AG04449 (cell line): ENCODE data around the gene PRPSAP2.

Source experiments
- CTCF ChIA-PET: fragments of 350-600 bp; formaldehyde crosslinking; extraction: SDS; loops from one replicate; lab custom pipeline; 2021; ENCODE audit warnings: antibody characterized with exemption; lab: Yijun Ruan, JAX
- POLR2A ChIA-PET: fragments of 400-600, 350-600 bp; formaldehyde crosslinking; extraction: SDS; loops from one replicate; lab custom pipeline; 2020; ENCODE audit warnings: antibody characterized with exemption, inconsistent platforms; lab: Yijun Ruan, JAX
- DNase-seq: peaks from one replicate; pipeline ENCODE4 v3.0.0-alpha.2; 2010; ENCODE audit warnings: low read depth, low spot score
- H3K4me3 ChIP-seq: 2 replicates; pipeline ENCODE4 v1.5.1; 2011; ENCODE audit warnings: low read depth, mild to moderate bottlenecking, control low read depth, low read length
- TF ChIP-seq, protein P1 (sequence below): IDR thresholded peaks from one replicate; pipeline ENCODE4 v1.5.1; 2011; ENCODE audit warnings: mild to moderate bottlenecking, moderate library complexity, low read length, control low read depth, inconsistent platforms; ENCODE audit not compliant: insufficient read depth; ENCODE audit errors: missing control alignments

Gene PRPSAP2

GRCh38 chr17:18933102-18934058 lies 75.4 kb downstream of the PRPSAP2 start:
- ChIA-PET CTCF (interaction anchor here (0.9 to 1.4 kb wide), 3 partner anchors 8 to 44 kb away, joined by 3 to 5 read pairs (median 3); no protein-coding TSS in a partner anchor), POLR2A (no interaction called here)
- DNase-seq = no peak

DNA sequence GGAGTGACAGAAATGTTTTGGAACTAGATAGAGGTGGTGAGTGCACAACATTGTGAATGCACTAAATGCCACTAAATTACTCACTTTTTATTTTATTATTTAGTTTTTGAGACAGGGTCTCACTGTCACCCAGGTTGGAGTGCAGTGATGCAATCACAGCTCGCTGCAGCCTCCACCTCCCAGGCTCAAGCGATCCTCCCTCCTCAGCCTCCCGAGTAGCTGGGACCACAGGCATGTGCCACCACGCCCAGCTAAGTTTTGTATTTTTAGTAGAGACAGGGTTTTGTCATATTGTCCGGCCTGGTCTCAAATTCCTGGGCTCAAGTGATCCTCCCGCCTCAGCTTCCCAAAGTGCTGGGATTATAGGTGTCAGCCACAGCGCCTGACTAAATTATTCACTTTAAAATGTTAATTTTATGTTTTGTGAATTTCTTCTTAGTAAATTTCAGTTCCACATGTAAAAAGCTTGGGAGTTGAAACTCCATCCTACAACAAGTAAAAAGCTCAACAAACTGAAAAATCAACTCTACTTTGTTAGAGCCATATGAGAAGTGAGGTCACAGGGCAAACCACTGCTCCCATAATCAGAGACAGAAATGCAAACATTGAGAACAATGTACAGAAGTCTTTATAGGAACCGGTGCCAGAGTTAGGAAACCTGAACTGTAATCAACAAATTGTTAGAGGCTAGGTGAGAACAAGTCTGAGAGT lies 80.2 kb downstream of the PRPSAP2 start:
- ChIA-PET CTCF (interaction anchor here (1.5 to 2.8 kb wide), 3 partner anchors 14 to 23 kb away, joined by 4 to 14 read pairs (median 6); no protein-coding TSS in a partner anchor), POLR2A (no interaction called here)
- no peak overlapping the region for H3K4me3 ChIP-seq
- no peak for DNase-seq
- TF ChIP-seq, protein P1, sequence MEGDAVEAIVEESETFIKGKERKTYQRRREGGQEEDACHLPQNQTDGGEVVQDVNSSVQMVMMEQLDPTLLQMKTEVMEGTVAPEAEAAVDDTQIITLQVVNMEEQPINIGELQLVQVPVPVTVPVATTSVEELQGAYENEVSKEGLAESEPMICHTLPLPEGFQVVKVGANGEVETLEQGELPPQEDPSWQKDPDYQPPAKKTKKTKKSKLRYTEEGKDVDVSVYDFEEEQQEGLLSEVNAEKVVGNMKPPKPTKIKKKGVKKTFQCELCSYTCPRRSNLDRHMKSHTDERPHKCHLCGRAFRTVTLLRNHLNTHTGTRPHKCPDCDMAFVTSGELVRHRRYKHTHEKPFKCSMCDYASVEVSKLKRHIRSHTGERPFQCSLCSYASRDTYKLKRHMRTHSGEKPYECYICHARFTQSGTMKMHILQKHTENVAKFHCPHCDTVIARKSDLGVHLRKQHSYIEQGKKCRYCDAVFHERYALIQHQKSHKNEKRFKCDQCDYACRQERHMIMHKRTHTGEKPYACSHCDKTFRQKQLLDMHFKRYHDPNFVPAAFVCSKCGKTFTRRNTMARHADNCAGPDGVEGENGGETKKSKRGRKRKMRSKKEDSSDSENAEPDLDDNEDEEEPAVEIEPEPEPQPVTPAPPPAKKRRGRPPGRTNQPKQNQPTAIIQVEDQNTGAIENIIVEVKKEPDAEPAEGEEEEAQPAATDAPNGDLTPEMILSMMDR = no peak

More at GRCh38 chr17:18933102-18934058, 75.4 kb downstream of the PRPSAP2 start:
- no peak overlapping the region for H3K4me3 ChIP-seq
- TF ChIP-seq, protein P1 = no peak

DNA sequence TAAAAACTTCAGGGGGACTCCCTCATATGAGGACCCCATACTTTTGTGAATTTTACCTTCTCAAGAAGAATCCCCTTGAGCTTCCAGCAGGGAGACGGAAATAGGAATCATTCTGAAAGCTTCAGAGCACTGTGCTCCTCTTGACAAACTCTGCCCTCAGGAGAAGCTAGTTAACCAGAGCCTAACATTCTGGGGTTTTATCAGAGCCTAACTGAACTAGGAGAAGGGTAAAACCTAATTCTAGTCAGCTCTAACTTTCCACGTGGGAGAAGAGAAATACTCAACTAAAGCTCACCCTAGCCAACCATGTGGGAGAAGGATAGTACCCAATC lies 80.7 kb downstream of the PRPSAP2 start:
- TF ChIP-seq, protein P1 = no peak
- ChIA-PET POLR2A (interaction anchor here (0.5 kb wide), 1 partner anchor 66 kb away, joined by 3 read pairs; no protein-coding TSS in a partner anchor), CTCF (interaction anchor here (1.5 to 2.8 kb wide), 3 partner anchors 14 to 22 kb away, joined by 4 to 14 read pairs (median 6); no protein-coding TSS in a partner anchor)
- no peak for DNase-seq
- no peak overlapping the region for H3K4me3 ChIP-seq

DNA sequence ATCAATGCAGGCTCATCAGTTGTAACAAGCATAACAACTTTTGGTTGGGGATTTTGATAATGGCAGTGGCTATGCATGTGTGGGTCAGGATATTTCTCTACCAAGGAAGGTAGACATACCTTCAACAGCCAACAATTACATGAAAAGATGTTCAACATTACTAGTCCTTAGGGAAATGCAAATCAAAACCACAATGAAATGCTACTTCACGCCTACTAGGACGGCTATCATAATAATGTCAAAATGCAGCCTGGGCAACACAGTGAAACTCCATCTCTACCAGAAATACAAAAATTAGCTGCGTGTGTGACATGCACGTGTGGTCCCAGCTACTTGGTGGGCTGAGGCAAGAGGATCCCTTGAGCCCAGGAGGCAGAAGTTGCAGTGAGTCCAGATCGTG lies 86.7 kb downstream of the PRPSAP2 start:
- no peak overlapping the region for H3K4me3 ChIP-seq
- DNase-seq = no peak
- ChIA-PET POLR2A (no interaction called here), CTCF (interaction anchor here (1.2 to 2.6 kb wide), 3 partner anchors 13 to 16 kb away, joined by 3 to 14 read pairs (median 8); no protein-coding TSS in a partner anchor)
- TF ChIP-seq, protein P1 = no peak

DNA sequence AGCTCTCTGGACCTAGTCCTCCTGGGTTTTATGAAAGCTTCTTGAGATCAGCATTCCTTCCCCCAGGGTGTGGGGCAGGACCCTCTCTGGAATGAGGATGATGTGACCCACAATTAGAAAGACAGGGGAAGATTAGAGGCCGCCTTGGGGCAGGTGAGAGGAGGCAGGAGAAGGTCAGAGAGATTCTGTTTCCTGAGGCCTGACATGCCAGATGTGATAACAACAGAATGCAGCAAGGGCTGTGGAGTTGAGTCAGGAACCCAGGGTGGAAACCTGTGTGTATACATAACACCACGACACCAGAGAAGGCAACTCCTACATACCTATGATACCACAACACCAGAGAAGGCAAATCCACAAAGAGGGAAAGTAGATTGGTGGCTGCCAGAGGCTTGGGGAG lies 88.6 kb downstream of the PRPSAP2 start:
- TF ChIP-seq, protein P1 = no peak
- DNase-seq = no peak
- no peak overlapping the region for H3K4me3 ChIP-seq
- POLR2A ChIA-PET = no interaction called here
- CTCF ChIA-PET = no interaction called here
